Daoy (cell line): ENCODE results near the gene DNM3. TPM values are rescaled to one million over a fixed set of nuclear protein-coding genes. Genes with fewer than 3 reads are reported as not detected.
A peak's percentile ranks its signal among the peaks of the same experiment; 100 is the strongest.

Source experiments
- DNase-seq: peaks from one replicate; pipeline ENCODE4 v3.0.0-alpha.2; 2015; ENCODE audit warnings: low read depth
- total RNA-seq: library from RNA; depleted of rRNA; stranded (reverse); fragments of >200 nt; shearing (Covaris generic); gene quantifications from 2 replicates; pipeline ENCODE4 v1.2.3, GENCODE V29; 2014

The DNM3 gene
- total RNA-seq, 1 experiment from 2014 or later = 4.5 TPM

- no peak for DNase-seq
Measured at GRCh38 chr1:171972846-171973245, 131.5 kb downstream of the DNM3 start.

GRCh38 chr1:171973421-171973820 is 132.1 kb downstream of the DNM3 start:
- DNase-seq = no peak

GRCh38 chr1:171981303-171981702 is 140.0 kb downstream of the DNM3 start:
- no peak for DNase-seq

GRCh38 chr1:171983584-171983983 is 142.3 kb downstream of the DNM3 start:
- peak; percentile 7 for DNase-seq

- DNase-seq = no peak
Measured at GRCh38 chr1:171984262-171984661, 143.0 kb downstream of the DNM3 start.

- DNase-seq = peak; percentile 12
Measured at GRCh38 chr1:171984850-171985485, 143.7 kb downstream of the DNM3 start.

GRCh38 chr1:171985639-171986038 is 144.3 kb downstream of the DNM3 start:
- peak; percentile 15 for DNase-seq

- DNase-seq = no peak
Measured at GRCh38 chr1:171988243-171988885, 147.1 kb downstream of the DNM3 start.

- no peak for DNase-seq
Measured at GRCh38 chr1:171990371-171990770, 149.1 kb downstream of the DNM3 start.

- DNase-seq = no peak
Measured at GRCh38 chr1:171994293-171994692, 153.0 kb downstream of the DNM3 start.

- no peak for DNase-seq
Measured at GRCh38 chr1:171995573-171995972, 154.3 kb downstream of the DNM3 start.

GRCh38 chr1:171997936-171998335 is 156.6 kb downstream of the DNM3 start:
- DNase-seq = no peak

- no peak for DNase-seq
Measured at GRCh38 chr1:171998711-171999110, 157.4 kb downstream of the DNM3 start.

GRCh38 chr1:171999756-172000155 is 158.5 kb downstream of the DNM3 start:
- no peak for DNase-seq

GRCh38 chr1:172001288-172001687 is 160.0 kb downstream of the DNM3 start:
- no peak for DNase-seq

- DNase-seq = peak; percentile 47
Measured at GRCh38 chr1:172002725-172003345, 161.5 kb downstream of the DNM3 start.

GRCh38 chr1:172003766-172004530 is 162.7 kb downstream of the DNM3 start:
- DNase-seq = no peak

- DNase-seq = no peak
Measured at GRCh38 chr1:172004671-172005070, 163.4 kb downstream of the DNM3 start.

- peak; percentile 13 for DNase-seq
Measured at GRCh38 chr1:172005856-172006255, 164.6 kb downstream of the DNM3 start.

- no peak for DNase-seq
Measured at GRCh38 chr1:172006660-172007059, 165.4 kb downstream of the DNM3 start.

GRCh38 chr1:172018727-172019311 is 177.5 kb downstream of the DNM3 start:
- DNase-seq = no peak

- no peak for DNase-seq
Measured at GRCh38 chr1:172019976-172020375, 178.7 kb downstream of the DNM3 start.
